OCI-LY7 (cell line): ENCODE measurements around the gene APOO.
"Not testable (repeated sequence)": the region's sequence is repeated elsewhere in the genome, so short reads cannot be mapped to it uniquely, and the experiment has no call there.

Source experiments
- CTCF ChIP-seq: fragments of 200-600 bp; sonication (generic); conservative IDR thresholded peaks from 2 replicates; pipeline ENCODE4 v1.5.1; 2014; ENCODE audit warnings: mild to moderate bottlenecking, antibody characterized with exemption, low read length, moderate library complexity, mixed read lengths
- EZH2phosphoT487 ChIP-seq: fragments of 200-600 bp; sonication (generic); IDR thresholded peaks from 2 replicates; pipeline ENCODE4 v1.6.1; 2018; ENCODE audit warnings: low read depth, borderline replicate concordance, mild to moderate bottlenecking, mixed run types, antibody characterized with exemption, low read length, moderate library complexity, mixed read lengths

- TF ChIP-seq EZH2phosphoT487, CTCF: not testable (repeated sequence)
Measured at GRCh38 chrX:23861952-23862351, 45.8 kb downstream of the APOO start.
